ENCODE measurements around the gene SLC38A3. TPM values are rescaled to one million over a fixed set of nuclear protein-coding genes. Genes with fewer than 3 reads are reported as not detected.

The SLC38A3 gene
- total RNA-seq, 1 donor from 2014 or later: 2.0 TPM

GRCh38 chr3:50196253-50196801 lies 8.7 kb upstream of the SLC38A3 start:
- Histone ChIP-seq H3K27ac (no peak overlapping the region), H3K4me3 (no peak overlapping the region), H3K9me3 (no peaks in the 10 kb centered on the region), H3K27me3 (peaks cover 8% of the 10 kb centered on the region), H3K36me3 (no peaks in the 10 kb centered on the region), H3K4me1 (peaks cover 17% of the 10 kb centered on the region)
- intact Hi-C loops (cut with DNase I): no loop called here
- DNase-seq (ENCODE audit: extremely low spot score in 2 of 2): no peak
- TF ChIP-seq POLR2AphosphoS5 (IDR thresholded peaks at IDR 0.05; ENCODE audit: insufficient read depth in 1 of 2, low read depth in 1 of 2) (no peak), CTCF (IDR thresholded peaks at IDR 0.05) (no peak), POLR2A (IDR thresholded peaks at IDR 0.05) (no peak)

- Histone ChIP-seq H3K36me3 (no peaks in the 10 kb centered on the region), H3K9me3 (no peaks in the 10 kb centered on the region), H3K27me3 (peaks cover 9% of the 10 kb centered on the region), H3K4me3 (no peak overlapping the region), H3K27ac (no peak overlapping the region), H3K4me1 (peaks cover 17% of the 10 kb centered on the region)
- no peak for TF ChIP-seq POLR2AphosphoS5 (IDR thresholded peaks at IDR 0.05; ENCODE audit: insufficient read depth in 1 of 2, low read depth in 1 of 2)
- TF ChIP-seq CTCF (IDR thresholded peaks at IDR 0.05): no peak
- TF ChIP-seq POLR2A (IDR thresholded peaks at IDR 0.05): no peak
- DNase-seq (ENCODE audit: extremely low spot score in 2 of 2): no peak
- intact Hi-C loops (cut with DNase I): no loop called here
These were observed 3.3 kb upstream of the SLC38A3 start for GRCh38 chr3:50201573-50202315.

- TF ChIP-seq POLR2A (IDR thresholded peaks at IDR 0.05): no peak
- TF ChIP-seq CTCF (IDR thresholded peaks at IDR 0.05): no peak
- no peak for TF ChIP-seq POLR2AphosphoS5 (IDR thresholded peaks at IDR 0.05; ENCODE audit: insufficient read depth in 1 of 2, low read depth in 1 of 2)
- intact Hi-C loops (cut with DNase I): no loop called here
- Histone ChIP-seq H3K36me3 (no peaks in the 10 kb centered on the region), H3K9me3 (no peaks in the 10 kb centered on the region), H3K27ac (no peak overlapping the region), H3K27me3 (peaks cover 9% of the 10 kb centered on the region), H3K4me1 (peaks cover 17% of the 10 kb centered on the region), H3K4me3 (no peak overlapping the region)
- DNase-seq (ENCODE audit: extremely low spot score in 2 of 2): no peak
These were observed 2.5 kb upstream of the SLC38A3 start for GRCh38 chr3:50202353-50203112.

GRCh38 chr3:50203113-50203808 lies 1.8 kb upstream of the SLC38A3 start:
- Histone ChIP-seq H3K9me3 (no peaks in the 10 kb centered on the region), H3K27me3 (peaks cover 9% of the 10 kb centered on the region), H3K27ac (no peak overlapping the region), H3K36me3 (no peaks in the 10 kb centered on the region), H3K4me3 (no peak overlapping the region), H3K4me1 (peaks cover 17% of the 10 kb centered on the region)
- no peak for DNase-seq (ENCODE audit: extremely low spot score in 2 of 2)
- TF ChIP-seq CTCF (IDR thresholded peaks at IDR 0.05) (no peak), POLR2A (IDR thresholded peaks at IDR 0.05) (no peak), POLR2AphosphoS5 (IDR thresholded peaks at IDR 0.05; ENCODE audit: insufficient read depth in 1 of 2, low read depth in 1 of 2) (no peak)
- intact Hi-C loops (cut with DNase I): no loop called here
